OCI-LY1 (cell line): ENCODE results near the gene CRAMP1.

ENCODE experiments used
- H2AFZ ChIP-seq: fragments of 200-600 bp; sonication (generic), shearing (Covaris generic); 2 replicates; pipeline ENCODE4 v1.6.0; 2014; ENCODE audit warnings: antibody characterized with exemption, mild to moderate bottlenecking, low read length
- H3F3A ChIP-seq: fragments of 200-600 bp; sonication (generic), shearing (Covaris generic); 2 replicates; pipeline ENCODE4 v1.6.0; 2014; ENCODE audit warnings: mild to moderate bottlenecking, antibody characterized with exemption, low read length, moderate library complexity; ENCODE audit not compliant: insufficient read depth
- H3K27ac ChIP-seq: fragments of 200-600 bp; sonication (generic); 2 replicates; pipeline ENCODE4 v1.5.1; 2014; ENCODE audit warnings: low read length, mixed run types, mild to moderate bottlenecking, low read depth; ENCODE audit not compliant: poor library complexity, severe bottlenecking
- H3K27me3 ChIP-seq: fragments of 200-600 bp; sonication (generic); 2 replicates; pipeline ENCODE4 v1.6.0; 2014; ENCODE audit warnings: antibody characterized with exemption, mild to moderate bottlenecking, low read length, moderate library complexity; ENCODE audit not compliant: insufficient read depth
- H3K36me3 ChIP-seq: fragments of 200-600 bp; sonication (generic); 2 replicates; pipeline ENCODE4 v1.6.1; 2014; ENCODE audit warnings: mild to moderate bottlenecking, antibody characterized with exemption, low read length, moderate library complexity, mixed read lengths; ENCODE audit not compliant: insufficient read depth
- H3K4me1 ChIP-seq: fragments of 200-600 bp; sonication (generic); 2 replicates; pipeline ENCODE4 v1.5.1; 2014; ENCODE audit warnings: mild to moderate bottlenecking, low read length, moderate library complexity; ENCODE audit not compliant: insufficient read depth, severe bottlenecking
- H3K4me2 ChIP-seq: fragments of 200-600 bp; sonication (generic), shearing (Covaris generic); 2 replicates; pipeline ENCODE4 v1.6.1; 2014; ENCODE audit warnings: low read length
- H3K4me3 ChIP-seq: fragments of 200-600 bp; sonication (generic); 2 replicates; pipeline ENCODE4 v1.5.1; 2014; ENCODE audit warnings: low read length, low read depth, mild to moderate bottlenecking, mixed read lengths; ENCODE audit not compliant: poor library complexity, severe bottlenecking
- H3K79me2 ChIP-seq: fragments of 200-600 bp; shearing (Covaris generic); 2 replicates; pipeline ENCODE4 v1.6.1; 2016; ENCODE audit warnings: mixed run types, low read length, mixed read lengths; ENCODE audit not compliant: insufficient read depth
- H3K9ac ChIP-seq: fragments of 200-600 bp; sonication (generic), shearing (Covaris generic); 2 replicates; pipeline ENCODE4 v1.6.1; 2014; ENCODE audit warnings: mild to moderate bottlenecking, low read length, mixed read lengths
- H3K9me2 ChIP-seq: fragments of 200-600 bp; sonication (generic), shearing (Covaris generic); 2 replicates; pipeline ENCODE4 v1.6.1; 2014; ENCODE audit warnings: low read depth, mild to moderate bottlenecking, low read length, mixed read lengths
- H3K9me3 ChIP-seq: fragments of 200-600 bp; shearing (Covaris generic); 2 replicates; pipeline ENCODE4 v1.6.1; 2014; ENCODE audit warnings: low read length, mixed read lengths
- H4K20me1 ChIP-seq: fragments of 200-600 bp; sonication (generic), shearing (Covaris generic); 2 replicates; pipeline ENCODE4 v1.6.0; 2016; ENCODE audit warnings: mild to moderate bottlenecking, low read length; ENCODE audit not compliant: insufficient read depth
- CTCF ChIP-seq: fragments of 200-600 bp; sonication (generic), shearing (Covaris generic); IDR thresholded peaks from 2 replicates; pipeline ENCODE4 v1.5.1; 2017; ENCODE audit warnings: mild to moderate bottlenecking, antibody characterized with exemption, low read length, moderate library complexity, mixed read lengths
- EZH2 ChIP-seq: fragments of 200-600 bp; sonication (generic), shearing (Covaris generic); IDR thresholded peaks from 2 replicates; pipeline ENCODE4 v1.8.0; 2017; ENCODE audit warnings: borderline replicate concordance, mixed run types, mild to moderate bottlenecking, antibody characterized with exemption, low read length, moderate library complexity, mixed read lengths

Gene CRAMP1

DNA sequence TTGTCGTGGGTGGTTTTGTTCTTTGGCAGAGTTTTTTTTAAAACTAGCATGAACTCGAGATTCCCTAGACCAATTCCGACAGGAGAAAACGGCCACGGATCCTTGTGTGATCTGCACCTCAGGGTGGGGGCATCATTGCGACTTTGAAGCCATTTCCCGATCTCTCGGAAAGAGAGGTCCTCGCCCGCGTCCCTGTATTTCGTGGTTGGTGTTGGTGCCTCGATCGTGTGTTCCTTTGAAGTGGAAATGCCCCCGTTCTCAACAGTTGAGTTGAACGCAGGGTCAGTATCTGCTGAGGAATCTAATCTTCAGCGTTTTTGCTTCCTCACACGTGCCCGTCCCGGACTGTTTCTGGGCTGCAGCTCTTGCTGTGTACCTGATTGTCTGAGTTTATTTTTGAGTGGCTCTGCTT is 1.1 kb downstream of the CRAMP1 start:
- Histone ChIP-seq H3K9me2 (no peaks in the 10 kb centered on the region), H3K9me3 (no peaks in the 10 kb centered on the region), H3K4me3 (peak overlapping the region; percentile 99), H2AFZ (no peak overlapping the region), H3K79me2 (peaks cover 40% of the 10 kb centered on the region), H3F3A (no peaks in the 10 kb centered on the region), H3K27me3 (no peaks in the 10 kb centered on the region), H3K4me1 (peaks cover 44% of the 10 kb centered on the region), H3K36me3 (peaks cover 28% of the 10 kb centered on the region), H3K4me2 (peak overlapping the region; percentile 89), H3K9ac (peak overlapping the region; percentile 80), H4K20me1 (no peaks in the 10 kb centered on the region), H3K27ac (peak overlapping the region; percentile 54)
- TF ChIP-seq CTCF (no peak), EZH2 (no peak)

GRCh38 chr16:1613728-1614455 is 1.7 kb downstream of the CRAMP1 start:
- H3K4me1 ChIP-seq, result peaks cover 42% of the 10 kb centered on the region
- H3K27ac ChIP-seq, result peak overlapping the region; percentile 54

DNA sequence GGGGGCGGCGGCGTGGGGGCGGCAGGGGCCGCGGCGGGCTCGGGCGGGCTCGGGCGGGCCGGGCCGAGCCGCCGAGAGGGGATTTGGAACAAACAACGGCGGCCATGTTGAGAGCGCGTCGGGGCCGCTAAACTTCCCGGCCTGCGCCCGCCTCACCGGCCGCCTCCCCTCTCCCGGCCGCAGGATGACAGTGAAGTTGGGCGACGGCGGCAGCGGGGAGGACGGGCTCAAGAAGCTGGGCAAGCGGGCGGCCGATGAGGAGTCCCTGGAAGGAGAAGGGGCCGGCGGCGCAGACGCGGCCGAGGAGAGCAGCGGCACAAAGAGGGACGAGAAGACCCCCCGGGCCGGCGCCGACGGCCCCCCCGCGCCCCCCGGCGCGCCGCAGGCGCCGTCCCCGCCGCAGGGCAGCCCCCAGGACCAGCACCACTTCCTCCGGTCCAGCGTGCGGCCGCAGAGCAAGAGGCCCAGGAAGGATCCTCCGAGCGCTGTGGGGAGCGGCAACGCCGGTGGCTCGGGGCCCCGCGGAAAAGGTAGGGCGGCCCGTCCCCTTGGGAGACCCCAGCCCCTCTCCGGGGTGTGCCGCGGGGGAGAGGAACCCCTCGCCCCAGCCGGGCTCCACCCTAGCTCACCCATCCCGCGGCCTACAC is 2.4 kb downstream of the CRAMP1 start:
- H3K9ac ChIP-seq, result peak overlapping the region; percentile 83
- no peaks in the 10 kb centered on the region for H3F3A ChIP-seq
- H3K27me3 ChIP-seq, result no peaks in the 10 kb centered on the region
- TF ChIP-seq EZH2, result no peak
- TF ChIP-seq CTCF, result no peak
- peak overlapping the region; percentile 80 for H3K4me2 ChIP-seq
- peaks cover 39% of the 10 kb centered on the region for H3K4me1 ChIP-seq
- peak overlapping the region; percentile 51 for H3K27ac ChIP-seq
- H3K79me2 ChIP-seq, result peaks cover 46% of the 10 kb centered on the region
- no peaks in the 10 kb centered on the region for H3K9me2 ChIP-seq
- H3K9me3 ChIP-seq, result no peaks in the 10 kb centered on the region
- no peaks in the 10 kb centered on the region for H4K20me1 ChIP-seq
- H3K36me3 ChIP-seq, result peaks cover 36% of the 10 kb centered on the region
- no peak overlapping the region for H2AFZ ChIP-seq
- H3K4me3 ChIP-seq, result peak overlapping the region; percentile 69

More at GRCh38 chr16:1613728-1614455, 1.7 kb downstream of the CRAMP1 start:
- peaks cover 46% of the 10 kb centered on the region for H3K79me2 ChIP-seq
- no peaks in the 10 kb centered on the region for H3F3A ChIP-seq
- H4K20me1 ChIP-seq, result no peaks in the 10 kb centered on the region
- no peaks in the 10 kb centered on the region for H3K27me3 ChIP-seq
- no peaks in the 10 kb centered on the region for H3K9me3 ChIP-seq
- peak overlapping the region; percentile 80 for H3K9ac ChIP-seq
- TF ChIP-seq EZH2 (no peak), CTCF (no peak)
- H3K4me3 ChIP-seq, result peak overlapping the region; percentile 99
- no peaks in the 10 kb centered on the region for H3K9me2 ChIP-seq
- peaks cover 33% of the 10 kb centered on the region for H3K36me3 ChIP-seq
- peak overlapping the region; percentile 89 for H3K4me2 ChIP-seq
- H2AFZ ChIP-seq, result no peak overlapping the region
